SU-DHL-6 (cell line): ENCODE measurements around the gene SPTBN1.

ENCODE experiments used
- H2AFZ ChIP-seq: fragments of 200-600 bp; sonication (generic); 2 replicates; pipeline ENCODE4 v1.6.1; 2014; ENCODE audit warnings: low read depth, mild to moderate bottlenecking, moderate library complexity, mixed read lengths, antibody characterized with exemption, low read length; ENCODE audit not compliant: severe bottlenecking
- H3F3A ChIP-seq: fragments of 200-600 bp; shearing (Covaris generic); 2 replicates; pipeline ENCODE4 v1.6.0; 2016; ENCODE audit warnings: antibody characterized with exemption, mild to moderate bottlenecking; ENCODE audit not compliant: insufficient read depth
- H3K27ac ChIP-seq: fragments of 200-600 bp; sonication (generic); 2 replicates; pipeline ENCODE4 v1.5.1; 2016; ENCODE audit warnings: low read depth, mild to moderate bottlenecking, low read length, moderate library complexity, mixed read lengths
- H3K27me3 ChIP-seq: fragments of 200-600 bp; sonication (generic), shearing (Covaris generic); 2 replicates; pipeline ENCODE4 v1.6.0; 2014; ENCODE audit warnings: mild to moderate bottlenecking, low read length
- H3K36me3 ChIP-seq: fragments of 200-600 bp; sonication (generic); 2 replicates; pipeline ENCODE4 v1.6.1; 2014; ENCODE audit warnings: mild to moderate bottlenecking, low read length, mixed read lengths
- H3K4me2 ChIP-seq: fragments of 300-600, 200-600 bp; shearing (Covaris generic), sonication (generic); 2 replicates; pipeline ENCODE4 v1.6.0; 2014; ENCODE audit warnings: low read length, low read depth, mild to moderate bottlenecking; ENCODE audit not compliant: poor library complexity, severe bottlenecking
- H3K4me3 ChIP-seq: fragments of 200-600 bp; sonication (generic); 2 replicates; pipeline ENCODE4 v1.5.1; 2014; ENCODE audit warnings: antibody characterized with exemption, low read length, mild to moderate bottlenecking, mixed read lengths; ENCODE audit not compliant: insufficient read depth, poor library complexity, severe bottlenecking
- H3K79me2 ChIP-seq: fragments of 200-600 bp; sonication (generic); 2 replicates; pipeline ENCODE4 v1.6.1; 2014; ENCODE audit warnings: mild to moderate bottlenecking, low read length, moderate library complexity; ENCODE audit not compliant: insufficient read depth
- H3K9ac ChIP-seq: fragments of 200-600 bp; sonication (generic); 2 replicates; pipeline ENCODE4 v1.7.0; 2014; ENCODE audit warnings: mild to moderate bottlenecking, low read length
- H3K9me2 ChIP-seq: fragments of 200-600 bp; sonication (generic); replicated peaks from 2 replicates; pipeline ENCODE4 v1.6.1; 2014; ENCODE audit warnings: low read length; ENCODE audit not compliant: insufficient read depth
- H3K9me3 ChIP-seq: fragments of 200-600 bp; sonication (generic); 2 replicates; pipeline ENCODE4 v1.6.1; 2014; ENCODE audit warnings: low read length, mixed read lengths; ENCODE audit not compliant: insufficient read depth
- H4K20me1 ChIP-seq: fragments of 200-600 bp; sonication (generic); 2 replicates; pipeline ENCODE4 v1.6.1; 2014; ENCODE audit warnings: low read depth, mild to moderate bottlenecking, antibody characterized with exemption, low read length, moderate library complexity, mixed read lengths
- EZH2phosphoT487 ChIP-seq: fragments of 200-600 bp; sonication (generic), shearing (Covaris generic); conservative IDR thresholded peaks from 2 replicates; pipeline ENCODE4 v1.6.1; 2018; ENCODE audit warnings: mild to moderate bottlenecking, antibody characterized with exemption, low read length, moderate library complexity, mixed read lengths
- TF ChIP-seq, protein P1 (sequence below): fragments of 200-600 bp; sonication (generic); IDR thresholded peaks from one replicate; pipeline ENCODE4 v1.5.1; 2017; ENCODE audit warnings: antibody characterized with exemption, mild to moderate bottlenecking, low read length, moderate library complexity; ENCODE audit not compliant: insufficient read depth, poor library complexity, severe bottlenecking

The SPTBN1 gene

DNA sequence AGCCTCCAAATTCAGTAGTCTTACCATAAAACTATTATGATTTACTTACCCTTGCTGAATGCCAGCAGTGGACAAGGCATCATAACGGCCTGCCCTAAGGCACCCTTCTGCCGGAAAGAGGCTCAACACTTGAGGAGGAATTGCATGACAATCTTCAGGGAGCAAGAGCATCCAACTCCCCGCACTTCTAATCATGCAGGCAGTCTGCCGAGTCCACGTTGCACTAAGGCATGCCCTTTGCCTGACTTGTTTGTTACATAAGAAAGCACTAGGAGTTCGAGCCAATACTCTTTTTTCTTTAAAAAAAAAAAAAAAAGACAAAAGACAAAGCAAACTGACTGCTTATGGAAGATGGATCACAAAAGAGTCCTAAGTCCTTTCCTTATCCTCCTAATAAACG lies 17.9 kb upstream of the SPTBN1 start:
- no peaks in the 10 kb centered on the region for H3K9me2 ChIP-seq
- no peaks in the 10 kb centered on the region for H3K36me3 ChIP-seq
- no peak overlapping the region for H3K4me2 ChIP-seq
- no peak overlapping the region for H2AFZ ChIP-seq
- no peaks in the 10 kb centered on the region for H3K79me2 ChIP-seq
- no peak overlapping the region for H3K9ac ChIP-seq
- no peaks in the 10 kb centered on the region for H3F3A ChIP-seq
- H3K9me3 ChIP-seq, result no peaks in the 10 kb centered on the region
- H3K4me3 ChIP-seq, result no peak overlapping the region
- H3K27me3 ChIP-seq, result no peaks in the 10 kb centered on the region
- TF ChIP-seq EZH2phosphoT487, result no peak
- TF ChIP-seq, protein P1, sequence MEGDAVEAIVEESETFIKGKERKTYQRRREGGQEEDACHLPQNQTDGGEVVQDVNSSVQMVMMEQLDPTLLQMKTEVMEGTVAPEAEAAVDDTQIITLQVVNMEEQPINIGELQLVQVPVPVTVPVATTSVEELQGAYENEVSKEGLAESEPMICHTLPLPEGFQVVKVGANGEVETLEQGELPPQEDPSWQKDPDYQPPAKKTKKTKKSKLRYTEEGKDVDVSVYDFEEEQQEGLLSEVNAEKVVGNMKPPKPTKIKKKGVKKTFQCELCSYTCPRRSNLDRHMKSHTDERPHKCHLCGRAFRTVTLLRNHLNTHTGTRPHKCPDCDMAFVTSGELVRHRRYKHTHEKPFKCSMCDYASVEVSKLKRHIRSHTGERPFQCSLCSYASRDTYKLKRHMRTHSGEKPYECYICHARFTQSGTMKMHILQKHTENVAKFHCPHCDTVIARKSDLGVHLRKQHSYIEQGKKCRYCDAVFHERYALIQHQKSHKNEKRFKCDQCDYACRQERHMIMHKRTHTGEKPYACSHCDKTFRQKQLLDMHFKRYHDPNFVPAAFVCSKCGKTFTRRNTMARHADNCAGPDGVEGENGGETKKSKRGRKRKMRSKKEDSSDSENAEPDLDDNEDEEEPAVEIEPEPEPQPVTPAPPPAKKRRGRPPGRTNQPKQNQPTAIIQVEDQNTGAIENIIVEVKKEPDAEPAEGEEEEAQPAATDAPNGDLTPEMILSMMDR, result no peak
- no peak overlapping the region for H3K27ac ChIP-seq
- H4K20me1 ChIP-seq, result no peaks in the 10 kb centered on the region

DNA sequence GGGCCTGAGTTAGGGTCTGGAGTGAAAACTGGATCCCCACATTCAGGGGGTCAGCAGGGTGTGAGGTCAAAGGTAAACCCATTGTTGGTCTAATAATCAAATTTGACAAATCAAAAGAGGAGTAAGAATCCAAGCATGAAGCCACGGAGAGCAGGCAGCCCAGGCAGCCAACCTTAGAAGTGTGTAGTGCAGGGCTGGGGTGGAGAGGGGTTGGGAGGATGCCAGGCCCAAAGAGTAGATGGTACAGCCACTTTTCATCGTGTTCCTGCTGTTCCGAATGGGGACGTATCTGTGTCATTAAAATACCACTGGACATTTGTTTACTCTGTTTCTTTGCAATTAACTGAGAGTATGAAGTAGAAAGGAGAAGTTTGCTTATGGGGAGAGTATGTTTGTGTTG lies 16.5 kb upstream of the SPTBN1 start:
- TF ChIP-seq, protein P1, result no peak
- TF ChIP-seq EZH2phosphoT487, result no peak
- Histone ChIP-seq H3K4me2 (no peak overlapping the region), H3K9ac (no peak overlapping the region)

DNA sequence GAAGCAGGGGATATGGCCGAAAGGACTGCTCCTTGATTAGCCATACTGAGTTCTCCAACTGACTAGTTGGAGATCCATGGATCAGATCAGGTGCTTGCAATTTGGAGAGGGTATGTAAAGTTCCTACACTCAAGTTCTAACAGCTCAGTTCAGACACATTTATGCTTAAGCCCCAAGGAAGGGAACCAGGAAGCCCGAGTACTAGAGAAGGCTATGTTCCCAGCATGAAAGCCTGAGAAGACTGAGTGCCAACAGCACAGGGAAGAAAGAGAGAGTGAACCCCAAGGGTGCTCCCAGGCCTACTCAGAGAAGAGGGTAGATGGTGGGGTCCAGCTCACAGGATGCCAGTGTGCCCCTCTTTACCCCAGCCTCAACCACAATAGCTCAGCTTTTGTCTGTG lies 16.1 kb upstream of the SPTBN1 start:
- H4K20me1 ChIP-seq, result no peaks in the 10 kb centered on the region
- H3K27me3 ChIP-seq, result no peaks in the 10 kb centered on the region
- TF ChIP-seq EZH2phosphoT487, result no peak
- no peak overlapping the region for H3K4me2 ChIP-seq
- no peak overlapping the region for H3K27ac ChIP-seq
- H3K36me3 ChIP-seq, result no peaks in the 10 kb centered on the region
- H3K4me3 ChIP-seq, result no peak overlapping the region
- no peaks in the 10 kb centered on the region for H3K9me2 ChIP-seq
- no peak overlapping the region for H3K9ac ChIP-seq
- H3F3A ChIP-seq, result no peaks in the 10 kb centered on the region
- no peaks in the 10 kb centered on the region for H3K9me3 ChIP-seq
- H3K79me2 ChIP-seq, result no peaks in the 10 kb centered on the region
- H2AFZ ChIP-seq, result no peak overlapping the region

More for the DNA sequence above, 16.5 kb upstream of the SPTBN1 start:
- Histone ChIP-seq H3K4me3 (no peak overlapping the region), H2AFZ (no peak overlapping the region), H3K27me3 (no peaks in the 10 kb centered on the region), H3K9me2 (no peaks in the 10 kb centered on the region), H3K79me2 (no peaks in the 10 kb centered on the region), H4K20me1 (no peaks in the 10 kb centered on the region), H3K27ac (no peak overlapping the region), H3K9me3 (no peaks in the 10 kb centered on the region), H3F3A (no peaks in the 10 kb centered on the region), H3K36me3 (no peaks in the 10 kb centered on the region)

DNA sequence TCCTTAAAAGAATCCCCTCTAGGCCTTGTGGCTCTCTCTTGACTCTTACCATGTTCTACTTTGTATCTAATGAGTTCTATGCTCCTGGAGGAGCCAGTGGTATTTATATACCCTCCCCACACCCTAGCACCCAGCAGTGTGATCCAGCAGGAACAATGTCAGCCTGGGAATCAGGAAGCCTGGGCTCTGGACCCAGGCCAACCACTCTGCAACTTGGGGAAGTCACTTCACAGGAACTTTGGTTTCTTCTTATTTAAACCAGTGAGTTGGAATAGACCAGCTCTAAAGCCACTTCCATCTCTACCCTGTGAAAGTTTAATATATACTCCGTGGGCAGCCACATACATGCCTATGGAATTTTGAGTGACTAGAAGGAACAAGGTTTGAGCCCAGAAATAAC lies 11.6 kb upstream of the SPTBN1 start:
- Histone ChIP-seq H3K27me3 (no peaks in the 10 kb centered on the region), H3K36me3 (no peaks in the 10 kb centered on the region), H3K27ac (no peak overlapping the region), H3K4me2 (no peak overlapping the region), H3K9me3 (no peaks in the 10 kb centered on the region), H4K20me1 (no peaks in the 10 kb centered on the region), H3K9ac (no peak overlapping the region), H3K4me3 (no peak overlapping the region), H3K9me2 (no peaks in the 10 kb centered on the region), H3K79me2 (no peaks in the 10 kb centered on the region), H3F3A (no peaks in the 10 kb centered on the region), H2AFZ (no peak overlapping the region)
- no peak for TF ChIP-seq EZH2phosphoT487
- TF ChIP-seq, protein P1, result no peak
